ENCODE data around the gene EPHA4.

GRCh38 chr2:221450280-221450679 lies 121.8 kb downstream of the EPHA4 start:
- TF ChIP-seq CTCF (IDR thresholded peaks at IDR 0.05) (no peak), ZFX (IDR thresholded peaks at IDR 0.05; ENCODE audit: borderline replicate concordance) (no peak)

Measured in 22Rv1 (cell line).